Non-pigmented ciliary epithelial cell (primary cell): ENCODE measurements around the gene HOMER2.
"Not testable (repeated sequence)": the region's sequence is repeated elsewhere in the genome, so short reads cannot be mapped to it uniquely, and the experiment has no call there.

ENCODE experiments used
- DNase-seq: peaks from one replicate; pipeline ENCODE4 v3.0.0-alpha.2; 2010; ENCODE audit warnings: low read depth

The HOMER2 gene

GRCh38 chr15:82831894-82832600 is 120.5 kb downstream of the HOMER2 start:
- no peak for DNase-seq

GRCh38 chr15:82830427-82831173 is 121.9 kb downstream of the HOMER2 start:
- no peak for DNase-seq

GRCh38 chr15:82829234-82829633 is 123.3 kb downstream of the HOMER2 start:
- no peak for DNase-seq

- no peak for DNase-seq
These were observed 124.4 kb downstream of the HOMER2 start for GRCh38 chr15:82828075-82828474.

GRCh38 chr15:82823049-82823448 is 129.5 kb downstream of the HOMER2 start:
- no peak for DNase-seq

GRCh38 chr15:82821851-82822250 is 130.7 kb downstream of the HOMER2 start:
- DNase-seq: not testable (repeated sequence)

- not testable (repeated sequence) for DNase-seq
These were observed 131.1 kb downstream of the HOMER2 start for GRCh38 chr15:82821396-82821795.

GRCh38 chr15:82820128-82820527 is 132.4 kb downstream of the HOMER2 start:
- no peak for DNase-seq

GRCh38 chr15:82812994-82813393 is 139.5 kb downstream of the HOMER2 start:
- no peak for DNase-seq

GRCh38 chr15:82810890-82811426 is 141.6 kb downstream of the HOMER2 start:
- DNase-seq: no peak

GRCh38 chr15:82810061-82810889 is 142.2 kb downstream of the HOMER2 start:
- DNase-seq: peak; percentile 19

- DNase-seq: peak; percentile 96
These were observed 143.0 kb downstream of the HOMER2 start, which contains the start of gene WHAMM for GRCh38 chr15:82809308-82810060. Gene WHAMM (plus strand): TSS chr15:82809628. CDS start chr15:82809727, 99 bp downstream.

GRCh38 chr15:82808634-82809041 is 143.9 kb downstream of the HOMER2 start:
- DNase-seq: no peak

GRCh38 chr15:82807920-82808633 is 144.4 kb downstream of the HOMER2 start:
- no peak for DNase-seq

- no peak for DNase-seq
These were observed 146.5 kb downstream of the HOMER2 start, which contains the start of gene FSD2 for GRCh38 chr15:82805994-82806406. Gene FSD2 (minus strand): TSS chr15:82806069. CDS start chr15:82787390, 18,679 bp downstream.

- DNase-seq: no peak
These were observed 148.0 kb downstream of the HOMER2 start for GRCh38 chr15:82804575-82804949.

GRCh38 chr15:82803793-82804574 is 148.5 kb downstream of the HOMER2 start:
- no peak for DNase-seq

GRCh38 chr15:82802497-82802896 is 150.0 kb downstream of the HOMER2 start:
- no peak for DNase-seq

- no peak for DNase-seq
These were observed 153.2 kb downstream of the HOMER2 start for GRCh38 chr15:82799183-82799841.
